ENCODE measurements around the gene BMF. TPM values are rescaled to one million over a fixed set of nuclear protein-coding genes. Genes with fewer than 3 reads are reported as not detected.
"Not testable (repeated sequence)": the region's sequence is repeated elsewhere in the genome, so short reads cannot be mapped to it uniquely, and the experiment has no call there.

Gene BMF, protein sequence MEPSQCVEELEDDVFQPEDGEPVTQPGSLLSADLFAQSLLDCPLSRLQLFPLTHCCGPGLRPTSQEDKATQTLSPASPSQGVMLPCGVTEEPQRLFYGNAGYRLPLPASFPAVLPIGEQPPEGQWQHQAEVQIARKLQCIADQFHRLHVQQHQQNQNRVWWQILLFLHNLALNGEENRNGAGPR
- polyA plus RNA-seq (2013, experiment 1 of 2): 5.7 TPM
- 5.5 TPM for polyA plus RNA-seq (2013, experiment 2 of 2)

DNA sequence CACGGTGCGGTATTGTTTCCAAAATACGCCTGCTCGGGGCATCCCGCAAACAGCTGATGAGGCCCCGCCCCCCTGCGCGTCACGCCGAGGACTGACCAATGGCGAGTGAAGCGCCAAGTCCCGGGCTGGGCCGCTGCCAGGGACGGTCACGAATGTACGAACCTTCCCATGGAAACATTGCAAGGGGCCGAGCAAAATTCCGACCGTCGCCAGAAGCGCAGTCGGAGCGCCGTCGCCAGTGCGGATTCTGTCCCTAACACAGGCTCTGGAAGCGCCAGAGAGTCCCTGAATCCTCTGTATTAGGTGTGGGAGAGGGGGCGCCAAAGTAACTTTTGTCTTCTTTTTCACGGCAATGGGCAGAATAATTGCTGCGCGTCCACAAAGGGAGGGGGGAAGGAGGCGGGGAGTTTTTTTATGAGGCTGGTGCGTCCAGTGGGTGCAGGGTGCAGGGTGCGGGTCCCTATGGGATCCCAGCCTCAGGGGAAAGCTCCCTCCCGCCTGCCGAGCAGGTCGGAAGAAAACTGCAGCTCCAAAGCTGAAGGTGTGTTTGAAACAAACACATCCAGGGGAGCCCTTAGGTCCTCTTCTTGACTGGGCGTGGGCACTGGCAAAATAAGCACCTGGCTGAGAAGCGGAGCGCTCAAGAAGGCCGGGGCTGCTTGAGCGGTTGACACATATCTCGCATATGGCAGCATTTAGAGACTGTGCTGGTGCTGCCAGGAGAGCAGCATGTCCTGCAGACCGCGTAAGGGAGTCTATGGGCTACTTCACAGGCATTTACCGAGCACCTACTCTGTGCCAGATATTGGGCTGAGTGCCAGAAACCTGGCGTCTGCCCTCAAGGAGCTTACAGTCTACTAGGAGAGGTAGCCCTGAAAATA is at the start of gene BMF:
Gene BMF, minus strand, starts transcription at position 25 of the 881 bp plus-strand sequence. CDS start 2,793 bp downstream, outside the sequence.
- Histone ChIP-seq H2BK120ac (ENCODE audit: low read depth, low read length) (no peak within 1 kb of the TSS), H3K4me2 (ENCODE audit: low read length) (peak within 1 kb of the TSS; percentile 78), H2AK5ac (ENCODE audit: low read length) (no peak within 1 kb of the TSS), H2BK15ac (replicated peaks; ENCODE audit: low read depth) (no peak within 1 kb of the TSS), H3K79me2 (ENCODE audit: control insufficient read depth, insufficient read depth, low read length) (no peaks in the 10 kb centered on the region), H2BK5ac (ENCODE audit: low read length) (peak within 1 kb of the TSS; percentile 51), H3K27me3 (ENCODE audit: insufficient read depth, low read length, poor library complexity) (no peaks in the 10 kb centered on the region), H4K5ac (ENCODE audit: low read length) (no peak within 1 kb of the TSS), H3K18ac (ENCODE audit: low read length) (peak within 1 kb of the TSS; percentile 25), H3K4ac (ENCODE audit: low read depth, low read length) (peak within 1 kb of the TSS; percentile 77), H4K8ac (ENCODE audit: low read depth, low read length) (no peak within 1 kb of the TSS), H3K79me1 (ENCODE audit: low read length) (no peaks in the 10 kb centered on the region), H3K4me3 (ENCODE audit: low read length) (peak within 1 kb of the TSS; percentile 78), H3K23ac (ENCODE audit: low read length) (peak within 1 kb of the TSS; percentile 51), H3K36me3 (ENCODE audit: control insufficient read depth, insufficient read depth, low read length) (no peaks in the 10 kb centered on the region), H3K9ac (ENCODE audit: low read length) (peak within 1 kb of the TSS; percentile 84), H3K56ac (ENCODE audit: low read length) (peak within 1 kb of the TSS; percentile 88), H3K27ac (ENCODE audit: low read depth, low read length) (peak within 1 kb of the TSS; percentile 29), H3K4me1 (ENCODE audit: control insufficient read depth, low read depth, low read length) (peaks cover 24% of the 10 kb centered on the region)
- no CpG with 5 or more reads among the region's 48 CpGs for WGBS (ENCODE audit: extremely low coverage, insufficient coverage, low lambda C conversion rate)
- peak; percentile 100 for DNase-seq

GRCh38 chr15:40157778-40158447 is 49.2 kb upstream of the BMF start:
- H2AK5ac ChIP-seq (ENCODE audit: low read length): no peak overlapping the region
- no peaks in the 10 kb centered on the region for H3K27me3 ChIP-seq (ENCODE audit: insufficient read depth, low read length, poor library complexity)
- no peak overlapping the region for H3K23ac ChIP-seq (ENCODE audit: low read length)
- no peaks in the 10 kb centered on the region for H3K36me3 ChIP-seq (ENCODE audit: control insufficient read depth, insufficient read depth, low read length)
- H3K79me2 ChIP-seq (ENCODE audit: control insufficient read depth, insufficient read depth, low read length): peaks cover 20% of the 10 kb centered on the region
- H3K79me1 ChIP-seq (ENCODE audit: low read length): no peaks in the 10 kb centered on the region
- peak; percentile 11 for DNase-seq
- H3K4me3 ChIP-seq (ENCODE audit: low read length): no peak overlapping the region
- no peak overlapping the region for H3K27ac ChIP-seq (ENCODE audit: low read depth, low read length)
- no CpG with 5 or more reads among the region's 7 CpGs for WGBS (ENCODE audit: extremely low coverage, insufficient coverage, low lambda C conversion rate)
- H2BK120ac ChIP-seq (ENCODE audit: low read depth, low read length): no peak overlapping the region
- H3K4ac ChIP-seq (ENCODE audit: low read depth, low read length): no peak overlapping the region
- H3K18ac ChIP-seq (ENCODE audit: low read length): no peak overlapping the region
- no peak overlapping the region for H3K4me2 ChIP-seq (ENCODE audit: low read length)
- H3K56ac ChIP-seq (ENCODE audit: low read length): no peak overlapping the region
- no peak overlapping the region for H2BK5ac ChIP-seq (ENCODE audit: low read length)
- no peak overlapping the region for H4K5ac ChIP-seq (ENCODE audit: low read length)
- H3K4me1 ChIP-seq (ENCODE audit: control insufficient read depth, low read depth, low read length): peaks cover 9% of the 10 kb centered on the region
- no peak overlapping the region for H4K8ac ChIP-seq (ENCODE audit: low read depth, low read length)
- H3K9ac ChIP-seq (ENCODE audit: low read length): no peak overlapping the region
- no peak overlapping the region for H2BK15ac ChIP-seq (replicated peaks; ENCODE audit: low read depth)

GRCh38 chr15:40155270-40155910 is 46.7 kb upstream of the BMF start:
- DNase-seq: peak; percentile 86
- peak overlapping the region; percentile 12 for H3K27ac ChIP-seq (ENCODE audit: low read depth, low read length)
- no peak overlapping the region for H4K8ac ChIP-seq (ENCODE audit: low read depth, low read length)
- WGBS (ENCODE audit: extremely low coverage, insufficient coverage, low lambda C conversion rate): no CpG with 5 or more reads among the region's 5 CpGs
- H3K23ac ChIP-seq (ENCODE audit: low read length): no peak overlapping the region
- H2BK120ac ChIP-seq (ENCODE audit: low read depth, low read length): no peak overlapping the region
- no peak overlapping the region for H2BK15ac ChIP-seq (replicated peaks; ENCODE audit: low read depth)
- no peak overlapping the region for H3K9ac ChIP-seq (ENCODE audit: low read length)
- no peak overlapping the region for H3K4ac ChIP-seq (ENCODE audit: low read depth, low read length)
- H3K79me1 ChIP-seq (ENCODE audit: low read length): no peaks in the 10 kb centered on the region
- H2BK5ac ChIP-seq (ENCODE audit: low read length): no peak overlapping the region
- no peaks in the 10 kb centered on the region for H3K79me2 ChIP-seq (ENCODE audit: control insufficient read depth, insufficient read depth, low read length)
- no peak overlapping the region for H3K18ac ChIP-seq (ENCODE audit: low read length)
- no peak overlapping the region for H2AK5ac ChIP-seq (ENCODE audit: low read length)
- peaks cover 7% of the 10 kb centered on the region for H3K4me1 ChIP-seq (ENCODE audit: control insufficient read depth, low read depth, low read length)
- H3K27me3 ChIP-seq (ENCODE audit: insufficient read depth, low read length, poor library complexity): no peaks in the 10 kb centered on the region
- no peak overlapping the region for H4K5ac ChIP-seq (ENCODE audit: low read length)
- H3K4me2 ChIP-seq (ENCODE audit: low read length): no peak overlapping the region
- peak overlapping the region; percentile 17 for H3K56ac ChIP-seq (ENCODE audit: low read length)
- no peaks in the 10 kb centered on the region for H3K36me3 ChIP-seq (ENCODE audit: control insufficient read depth, insufficient read depth, low read length)
- H3K4me3 ChIP-seq (ENCODE audit: low read length): no peak overlapping the region

DNA sequence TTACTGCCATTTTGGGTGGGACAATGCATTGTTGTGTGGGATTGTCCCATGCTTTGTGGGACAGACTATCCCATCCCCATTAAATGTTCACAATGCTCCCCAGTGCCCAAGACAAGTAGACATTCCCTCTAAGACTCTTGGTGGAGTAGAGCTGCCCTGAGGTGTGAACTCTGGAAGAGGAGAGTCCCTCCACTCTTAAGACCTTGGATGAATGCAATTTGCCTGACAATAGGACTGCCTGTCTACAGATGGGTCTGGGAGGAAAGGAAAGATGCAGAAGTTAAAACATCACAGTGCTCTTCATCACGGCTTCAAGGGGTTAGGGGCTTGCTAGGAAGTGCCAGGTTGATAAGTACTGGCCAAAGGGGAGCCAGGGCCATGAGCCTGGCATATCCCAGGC is 46.1 kb upstream of the BMF start:
- H2AK5ac ChIP-seq (ENCODE audit: low read length); H4K5ac ChIP-seq (ENCODE audit: low read length); H3K56ac ChIP-seq (ENCODE audit: low read length); H2BK5ac ChIP-seq (ENCODE audit: low read length); H2BK120ac ChIP-seq (ENCODE audit: low read depth, low read length); H3K4ac ChIP-seq (ENCODE audit: low read depth, low read length); H2BK15ac ChIP-seq (replicated peaks; ENCODE audit: low read depth); H3K4me2 ChIP-seq (ENCODE audit: low read length); H3K23ac ChIP-seq (ENCODE audit: low read length); H3K36me3 ChIP-seq (ENCODE audit: control insufficient read depth, insufficient read depth, low read length); H3K79me2 ChIP-seq (ENCODE audit: control insufficient read depth, insufficient read depth, low read length); H3K9ac ChIP-seq (ENCODE audit: low read length); H4K8ac ChIP-seq (ENCODE audit: low read depth, low read length); H3K79me1 ChIP-seq (ENCODE audit: low read length); H3K18ac ChIP-seq (ENCODE audit: low read length); H3K4me1 ChIP-seq (ENCODE audit: control insufficient read depth, low read depth, low read length); H3K27ac ChIP-seq (ENCODE audit: low read depth, low read length); H3K27me3 ChIP-seq (ENCODE audit: insufficient read depth, low read length, poor library complexity); H3K4me3 ChIP-seq (ENCODE audit: low read length): not testable (repeated sequence)
- peak; percentile 37 for DNase-seq
- no CpG with 5 or more reads among the region's 1 CpG for WGBS (ENCODE audit: extremely low coverage, insufficient coverage, low lambda C conversion rate)

- H3K79me1 ChIP-seq (ENCODE audit: low read length): no peaks in the 10 kb centered on the region
- no peak overlapping the region for H2BK5ac ChIP-seq (ENCODE audit: low read length)
- no peaks in the 10 kb centered on the region for H3K36me3 ChIP-seq (ENCODE audit: control insufficient read depth, insufficient read depth, low read length)
- H4K8ac ChIP-seq (ENCODE audit: low read depth, low read length): no peak overlapping the region
- H3K27ac ChIP-seq (ENCODE audit: low read depth, low read length): no peak overlapping the region
- no peak for DNase-seq
- H3K4me1 ChIP-seq (ENCODE audit: control insufficient read depth, low read depth, low read length): peaks cover 7% of the 10 kb centered on the region
- H3K56ac ChIP-seq (ENCODE audit: low read length): no peak overlapping the region
- H2BK15ac ChIP-seq (replicated peaks; ENCODE audit: low read depth): no peak overlapping the region
- H2AK5ac ChIP-seq (ENCODE audit: low read length): no peak overlapping the region
- H2BK120ac ChIP-seq (ENCODE audit: low read depth, low read length): no peak overlapping the region
- H3K4me3 ChIP-seq (ENCODE audit: low read length): no peak overlapping the region
- H3K79me2 ChIP-seq (ENCODE audit: control insufficient read depth, insufficient read depth, low read length): no peaks in the 10 kb centered on the region
- H3K9ac ChIP-seq (ENCODE audit: low read length): no peak overlapping the region
- H3K4me2 ChIP-seq (ENCODE audit: low read length): no peak overlapping the region
- no peak overlapping the region for H3K18ac ChIP-seq (ENCODE audit: low read length)
- no peak overlapping the region for H4K5ac ChIP-seq (ENCODE audit: low read length)
- WGBS (ENCODE audit: extremely low coverage, insufficient coverage, low lambda C conversion rate): no CpG with 5 or more reads among the region's 4 CpGs
- H3K23ac ChIP-seq (ENCODE audit: low read length): no peak overlapping the region
- H3K27me3 ChIP-seq (ENCODE audit: insufficient read depth, low read length, poor library complexity): no peaks in the 10 kb centered on the region
- no peak overlapping the region for H3K4ac ChIP-seq (ENCODE audit: low read depth, low read length)
These were observed 43.3 kb upstream of the BMF start for GRCh38 chr15:40151991-40152390.
